ENCODE results near the gene SIRPA. TPM values are rescaled to one million over a fixed set of nuclear protein-coding genes. Genes with fewer than 3 reads are reported as not detected.

Gene SIRPA
- total RNA-seq, 3 donors from 2014 or later (not counting 1 experiment from before 2014, with no cell fraction given): 1.3 to 7.5 (median 2.3) TPM

- Histone ChIP-seq H3K4me1 (ENCODE audit: control insufficient read depth, insufficient read depth, low read length) (no peaks in the 10 kb centered on the region), H3K27me3 (ENCODE audit: control insufficient read depth, insufficient read depth, low read length) (no peaks in the 10 kb centered on the region), H3K9me3 (ENCODE audit: control insufficient read depth, insufficient read depth, low read length) (no peaks in the 10 kb centered on the region), H3K36me3 (ENCODE audit: control insufficient read depth, insufficient read depth, low read length) (no peaks in the 10 kb centered on the region), H3K27ac (ENCODE audit: low read length) (no peak overlapping the region), H3K4me3 (ENCODE audit: low read length) (no peak overlapping the region)
- ATAC-seq (no peak), DNase-seq (no peak)
- H3K36me3 Mint-ChIP-seq: no peaks in the 10 kb centered on the region
- no peak for TF ChIP-seq CTCF (IDR thresholded peaks at IDR 0.05)
- no peaks in the 10 kb centered on the region for H3K4me1 Mint-ChIP-seq
- intact Hi-C loops (cut with micrococcal nuclease): no loop called here
- H3K27ac Mint-ChIP-seq: no peak overlapping the region
- WGBS (ENCODE audit: insufficient coverage): 89% methylated on average over 9 of the region's 10 CpGs
- H3K27me3 Mint-ChIP-seq (ENCODE audit: low read depth in 2 of 2): peaks cover 0 to 5% of the 10 kb centered on the region in 2 donors
- no peak overlapping the region for H3K4me3 Mint-ChIP-seq
- H3K9me3 Mint-ChIP-seq: no peaks in the 10 kb centered on the region
These were observed 9.8 kb downstream of the SIRPA start for GRCh38 chr20:1905009-1905408.

GRCh38 chr20:1905693-1906092 is 10.5 kb downstream of the SIRPA start:
- WGBS (ENCODE audit: insufficient coverage): 78% methylated on average over 9 of the region's 9 CpGs
- H3K36me3 Mint-ChIP-seq: no peaks in the 10 kb centered on the region

GRCh38 chr20:1906361-1907051 is 11.3 kb downstream of the SIRPA start:
- DNase-seq: no peak
- Mint-ChIP-seq H3K9me3 (no peaks in the 10 kb centered on the region), H3K27ac (no peak overlapping the region), H3K36me3 (no peaks in the 10 kb centered on the region), H3K4me3 (no peak overlapping the region), H3K27me3 (ENCODE audit: low read depth in 2 of 2) (peaks cover 0 to 5% of the 10 kb centered on the region in 2 donors), H3K4me1 (no peaks in the 10 kb centered on the region)
- H3K9me3 ChIP-seq (ENCODE audit: control insufficient read depth, insufficient read depth, low read length): no peaks in the 10 kb centered on the region
- no peak for TF ChIP-seq CTCF (IDR thresholded peaks at IDR 0.05)
- H3K36me3 ChIP-seq (ENCODE audit: control insufficient read depth, insufficient read depth, low read length): no peaks in the 10 kb centered on the region
- 72% methylated on average over 9 of the region's 9 CpGs for WGBS (ENCODE audit: insufficient coverage)
- no peak for ATAC-seq
- intact Hi-C loops (cut with micrococcal nuclease): no loop called here
- H3K4me3 ChIP-seq (ENCODE audit: low read length): no peak overlapping the region
- no peaks in the 10 kb centered on the region for H3K4me1 ChIP-seq (ENCODE audit: control insufficient read depth, insufficient read depth, low read length)
- no peak overlapping the region for H3K27ac ChIP-seq (ENCODE audit: low read length)
- no peaks in the 10 kb centered on the region for H3K27me3 ChIP-seq (ENCODE audit: control insufficient read depth, insufficient read depth, low read length)

More at GRCh38 chr20:1905693-1906092, 10.5 kb downstream of the SIRPA start:
- no peaks in the 10 kb centered on the region for H3K4me1 ChIP-seq (ENCODE audit: control insufficient read depth, insufficient read depth, low read length)
- DNase-seq (no peak), ATAC-seq (no peak)
- no peak overlapping the region for H3K27ac ChIP-seq (ENCODE audit: low read length)
- H3K27me3 Mint-ChIP-seq (ENCODE audit: low read depth in 2 of 2): peaks cover 0 to 5% of the 10 kb centered on the region in 2 donors
- no peaks in the 10 kb centered on the region for H3K9me3 Mint-ChIP-seq
- H3K4me3 Mint-ChIP-seq: no peak overlapping the region
- no peak overlapping the region for H3K4me3 ChIP-seq (ENCODE audit: low read length)
- no peak for TF ChIP-seq CTCF (IDR thresholded peaks at IDR 0.05)
- no peaks in the 10 kb centered on the region for H3K9me3 ChIP-seq (ENCODE audit: control insufficient read depth, insufficient read depth, low read length)
- no peaks in the 10 kb centered on the region for H3K36me3 ChIP-seq (ENCODE audit: control insufficient read depth, insufficient read depth, low read length)
- no peaks in the 10 kb centered on the region for H3K27me3 ChIP-seq (ENCODE audit: control insufficient read depth, insufficient read depth, low read length)
- H3K27ac Mint-ChIP-seq: no peak overlapping the region
- H3K4me1 Mint-ChIP-seq: no peaks in the 10 kb centered on the region
- intact Hi-C loops (cut with micrococcal nuclease): no loop called here

GRCh38 chr20:1907586-1907985 is 12.4 kb downstream of the SIRPA start:
- H3K27ac Mint-ChIP-seq: no peak overlapping the region

More at GRCh38 chr20:1907586-1907985, 12.4 kb downstream of the SIRPA start:
- no peak overlapping the region for H3K4me3 Mint-ChIP-seq
- intact Hi-C loops (cut with micrococcal nuclease): no loop called here
- peaks cover 0 to 5% of the 10 kb centered on the region in 2 donors for H3K27me3 Mint-ChIP-seq (ENCODE audit: low read depth in 2 of 2)
- Histone ChIP-seq H3K27me3 (ENCODE audit: control insufficient read depth, insufficient read depth, low read length) (no peaks in the 10 kb centered on the region), H3K4me1 (ENCODE audit: control insufficient read depth, insufficient read depth, low read length) (no peaks in the 10 kb centered on the region), H3K27ac (ENCODE audit: low read length) (no peak overlapping the region), H3K36me3 (ENCODE audit: control insufficient read depth, insufficient read depth, low read length) (no peaks in the 10 kb centered on the region), H3K9me3 (ENCODE audit: control insufficient read depth, insufficient read depth, low read length) (no peaks in the 10 kb centered on the region), H3K4me3 (ENCODE audit: low read length) (no peak overlapping the region)
- H3K4me1 Mint-ChIP-seq: no peaks in the 10 kb centered on the region
- no peaks in the 10 kb centered on the region for H3K9me3 Mint-ChIP-seq
- ATAC-seq: no peak
- TF ChIP-seq CTCF (IDR thresholded peaks at IDR 0.05): no peak
- DNase-seq: no peak
- no peaks in the 10 kb centered on the region for H3K36me3 Mint-ChIP-seq
- 94% methylated on average over 6 of the region's 6 CpGs for WGBS (ENCODE audit: insufficient coverage)

All from natural killer cell (primary cell).